Measurements from ENCODE around the gene SHISAL1.

SHISAL1 gene

DNA sequence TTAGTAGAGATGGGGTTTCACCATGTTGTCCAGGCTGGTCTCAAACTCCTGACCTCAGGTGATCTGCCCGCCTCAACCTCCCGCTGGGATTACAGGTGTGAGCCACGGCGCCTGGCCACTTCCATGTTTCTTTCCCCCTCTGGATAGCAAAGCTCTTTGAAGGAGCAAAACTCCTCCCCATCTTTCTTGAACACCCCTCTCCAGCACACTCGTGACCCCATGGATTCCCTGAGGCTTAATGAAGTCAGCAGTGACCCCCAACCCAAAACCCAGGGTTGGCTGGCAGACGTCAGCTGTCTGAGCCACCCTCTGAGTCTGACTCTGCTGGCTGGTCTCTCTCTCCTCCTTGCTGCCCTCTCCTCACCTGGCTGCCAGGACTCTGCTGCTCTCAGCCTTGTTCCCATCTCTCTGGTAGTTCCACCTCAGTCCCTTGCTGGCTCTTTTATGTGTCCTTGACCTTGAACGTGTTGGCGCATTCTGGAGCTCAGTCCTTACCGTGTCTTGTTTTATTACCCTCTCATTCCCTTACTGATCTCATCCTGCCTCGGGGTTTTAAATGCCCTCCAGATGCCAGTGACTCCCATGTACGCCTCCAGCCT is 87.6 kb downstream of the SHISAL1 start:
- DNase-seq = no peak

DNA sequence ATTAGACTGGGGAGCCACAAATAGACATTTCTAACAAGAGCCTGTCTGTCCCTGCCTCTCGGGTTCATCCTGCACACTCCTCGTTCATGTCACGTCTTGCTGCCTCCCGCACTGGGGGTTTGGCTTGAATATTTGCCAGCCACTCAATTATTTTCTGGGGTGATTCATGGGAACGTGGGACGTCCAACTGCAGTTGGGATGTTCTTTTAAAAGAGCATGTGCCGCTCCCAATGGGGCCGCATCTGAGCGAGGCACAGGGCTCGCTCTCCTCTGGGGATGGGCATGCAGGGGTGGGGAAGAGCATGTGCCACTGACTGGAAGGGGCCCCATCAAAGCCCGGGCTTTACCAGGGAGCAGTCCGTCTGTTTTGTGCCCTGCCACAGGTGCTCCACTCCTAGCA is 88.6 kb downstream of the SHISAL1 start:
- no peak for DNase-seq

GRCh38 chr22:44221710-44222475 is 90.9 kb downstream of the SHISAL1 start:
- no peak for DNase-seq

DNA sequence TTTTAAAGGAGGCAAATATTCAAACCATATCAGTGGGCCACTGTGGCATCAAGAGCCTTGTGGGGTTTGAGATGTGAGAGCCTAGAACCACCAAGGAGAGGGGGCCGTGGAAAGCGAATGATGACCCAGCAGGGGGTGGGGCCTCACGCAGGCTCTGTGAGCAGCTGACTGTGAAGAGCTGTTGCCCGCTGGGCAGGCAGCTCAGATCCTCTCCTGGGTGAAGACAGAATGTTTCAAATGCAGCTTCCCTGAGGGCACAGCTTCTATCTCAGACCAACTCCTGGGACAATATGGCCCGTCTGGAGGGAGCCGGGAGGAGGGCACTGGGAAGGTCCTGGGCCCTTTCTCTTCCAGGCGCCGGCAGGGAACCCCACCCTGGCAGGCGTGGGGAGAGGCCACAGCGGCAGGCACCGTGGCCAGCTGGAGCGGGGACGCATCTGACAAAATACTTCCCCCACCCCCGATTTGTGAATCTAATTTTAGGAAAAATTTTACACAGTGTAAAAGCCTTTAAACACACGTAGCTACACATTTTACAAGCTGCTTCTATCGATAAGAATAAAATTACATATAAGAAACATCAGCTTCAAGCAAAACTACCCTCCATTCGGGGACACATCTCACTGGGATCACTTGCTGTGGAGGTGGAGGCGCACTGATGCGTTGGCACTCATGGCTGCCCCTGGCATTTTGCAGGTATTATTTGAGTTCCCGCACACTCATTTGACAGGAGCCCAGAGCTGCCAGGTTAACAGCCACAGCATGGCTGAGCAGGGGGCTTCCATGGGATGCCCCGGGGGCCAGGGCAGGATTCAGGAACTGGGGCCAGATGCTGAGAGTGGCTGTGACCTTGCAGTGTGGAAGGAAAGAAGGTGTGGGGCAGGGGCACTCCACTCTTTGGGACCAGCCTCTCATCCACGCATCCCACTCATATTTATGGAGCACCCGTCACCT is 91.7 kb downstream of the SHISAL1 start:
- DNase-seq = no peak

GRCh38 chr22:44219101-44219870 is 93.5 kb downstream of the SHISAL1 start:
- no peak for DNase-seq

GRCh38 chr22:44218071-44218470 is 94.7 kb downstream of the SHISAL1 start:
- DNase-seq = no peak

- DNase-seq = no peak
These were observed 95.4 kb downstream of the SHISAL1 start for GRCh38 chr22:44217346-44217745.

DNA sequence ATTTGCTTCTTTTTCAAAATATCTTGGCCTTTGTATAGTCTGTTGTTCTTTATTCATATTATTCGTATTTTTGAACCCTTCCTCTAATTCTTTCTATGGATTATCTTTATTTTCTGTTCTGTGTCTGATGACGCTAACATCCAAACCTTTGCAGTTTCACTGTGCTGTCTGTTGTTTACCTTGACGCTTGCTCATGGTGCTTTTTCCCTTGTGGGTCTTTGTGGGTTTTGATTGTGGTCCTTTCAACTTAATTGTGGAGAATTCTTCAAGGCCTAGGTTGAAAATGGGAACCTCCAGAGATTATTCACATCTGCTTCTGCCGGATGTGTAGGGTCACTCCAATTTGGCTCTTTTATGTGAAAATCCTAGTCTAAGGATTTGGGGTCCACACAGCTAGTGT is 97.5 kb downstream of the SHISAL1 start:
- DNase-seq = no peak

DNA sequence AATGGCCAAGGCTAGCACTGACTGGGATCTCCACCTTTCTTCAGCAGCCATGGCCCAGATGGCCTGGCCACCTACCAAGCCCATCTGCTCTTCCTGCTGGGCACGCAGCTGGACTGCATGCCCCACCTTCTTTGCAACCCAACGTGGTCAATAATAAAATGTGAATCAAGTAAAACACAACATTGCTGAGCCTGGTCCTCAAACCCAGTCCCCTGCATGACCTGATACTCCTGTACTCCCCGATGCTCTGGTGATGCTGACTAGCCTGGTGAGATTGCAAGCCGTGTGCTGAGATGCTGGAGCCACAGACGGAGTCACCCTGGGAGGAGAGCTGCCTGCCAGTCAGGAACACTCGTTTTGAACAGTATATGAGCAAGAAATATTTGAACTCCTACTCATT is 98.0 kb downstream of the SHISAL1 start:
- no peak for DNase-seq

- no peak for DNase-seq
These were observed 98.6 kb downstream of the SHISAL1 start for GRCh38 chr22:44214187-44214586.

- DNase-seq = no peak
These were observed 99.2 kb downstream of the SHISAL1 start for GRCh38 chr22:44213489-44214043.

DNA sequence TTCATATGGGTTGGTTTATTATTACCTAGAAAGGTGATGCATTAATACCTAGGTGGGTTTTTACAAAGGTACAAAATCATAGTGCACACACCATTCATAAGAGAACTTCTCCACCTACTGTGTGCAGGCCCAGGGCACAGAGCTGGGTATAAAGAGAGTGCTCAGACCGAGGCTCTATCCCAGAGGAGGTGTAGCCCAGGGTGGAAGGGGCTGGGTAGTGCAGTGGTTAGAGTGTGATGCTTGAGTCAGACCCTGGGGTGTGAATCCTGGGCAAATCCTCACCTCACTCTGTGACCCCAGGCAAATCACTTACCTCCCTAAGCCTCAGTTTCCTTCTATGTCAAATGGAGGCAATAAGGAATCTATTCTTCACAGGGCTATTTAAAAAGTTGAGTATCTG is 99.8 kb downstream of the SHISAL1 start:
- no peak for DNase-seq

DNA sequence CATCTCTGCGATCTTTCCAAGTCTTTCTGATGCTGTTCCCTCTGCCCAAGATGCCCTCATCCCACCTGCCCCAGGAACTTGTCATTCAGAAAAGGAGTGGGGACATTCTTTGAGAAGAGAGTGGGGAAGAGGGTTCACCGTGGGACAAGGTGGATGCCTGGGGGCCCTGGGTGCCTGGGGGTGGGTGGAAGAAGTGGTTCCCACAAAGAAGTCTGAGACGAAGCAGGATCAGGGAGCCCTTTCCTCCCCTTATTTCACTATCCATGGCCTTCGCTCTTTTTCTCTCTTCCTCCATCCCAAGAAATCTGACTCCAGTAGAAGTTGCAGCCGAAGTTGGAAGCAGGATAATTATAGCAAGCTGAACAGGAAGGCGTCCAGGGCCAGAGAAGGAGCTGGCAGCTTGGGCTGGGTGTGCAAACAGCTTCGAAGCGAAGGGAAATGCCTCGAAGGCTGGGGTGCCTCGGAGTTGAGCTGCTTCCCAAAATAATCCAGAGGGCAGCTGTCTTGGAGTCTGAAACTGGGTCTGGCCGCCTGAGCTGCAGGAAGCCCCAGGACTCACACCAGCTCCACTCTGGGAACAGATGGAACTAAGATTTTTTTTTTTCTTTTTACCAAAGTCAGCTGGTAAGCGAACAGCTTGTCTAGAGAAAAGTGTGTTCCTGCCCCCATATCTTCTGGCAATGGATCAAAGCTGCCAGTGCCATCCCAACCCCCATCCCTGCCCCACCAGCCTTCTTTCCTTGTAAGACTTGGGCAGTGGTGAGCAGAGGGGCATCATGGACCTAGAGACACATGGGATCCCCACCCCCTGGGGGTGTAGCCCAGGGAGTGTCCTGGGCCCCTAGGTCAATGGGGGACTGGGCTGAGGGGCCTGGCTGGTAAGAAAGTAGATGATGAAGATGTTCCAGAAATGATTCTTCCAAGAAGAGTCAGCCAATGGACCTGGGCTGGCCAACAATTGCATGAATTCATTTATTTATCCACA is 100.5 kb downstream of the SHISAL1 start:
- DNase-seq = no peak

- DNase-seq = no peak
These were observed 101.3 kb downstream of the SHISAL1 start for GRCh38 chr22:44211256-44211945.

DNA sequence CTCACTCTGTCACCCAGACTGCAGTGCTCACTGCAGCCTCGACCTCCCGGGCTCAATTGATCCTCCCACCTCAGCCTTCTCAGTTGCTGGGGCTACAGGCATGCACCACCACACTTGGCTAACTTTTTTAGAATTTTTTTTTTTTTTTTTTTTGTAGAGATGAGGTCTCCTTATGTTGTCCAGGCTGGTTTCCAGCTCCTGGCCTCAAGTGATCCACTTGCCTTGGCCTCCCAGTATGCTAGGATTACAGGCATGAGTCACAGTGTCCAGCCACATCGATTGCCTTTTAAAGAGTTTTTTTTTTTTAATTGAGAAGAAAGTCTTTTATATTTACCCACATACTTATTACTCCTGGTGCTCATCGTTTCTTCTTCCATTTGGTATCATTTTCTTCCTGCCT is 102.0 kb downstream of the SHISAL1 start:
- DNase-seq = no peak

GRCh38 chr22:44209343-44209742 is 103.4 kb downstream of the SHISAL1 start:
- DNase-seq = no peak

GRCh38 chr22:44207981-44208317 is 104.8 kb downstream of the SHISAL1 start:
- no peak for DNase-seq

GRCh38 chr22:44207173-44207980 is 105.4 kb downstream of the SHISAL1 start:
- no peak for DNase-seq

DNA sequence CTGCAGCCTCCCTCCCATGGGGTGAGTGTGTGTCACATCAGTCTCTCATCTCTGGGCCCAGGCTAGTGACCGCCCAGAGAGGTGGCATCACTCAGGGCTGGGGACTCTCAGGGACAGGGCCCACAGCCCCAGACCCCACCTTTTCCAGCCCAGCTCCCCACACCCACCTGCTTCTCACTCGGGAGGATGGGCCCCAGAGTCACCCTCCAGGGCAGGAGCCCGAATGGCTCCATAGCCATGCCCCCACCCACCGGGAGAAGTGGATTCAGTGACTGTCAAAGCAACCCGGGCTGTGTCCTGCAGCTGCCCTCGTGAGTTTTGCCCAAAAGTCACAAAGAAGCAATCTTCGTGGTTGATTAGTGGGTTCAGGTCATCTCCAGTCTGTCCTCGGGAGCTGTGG is 106.1 kb downstream of the SHISAL1 start:
- DNase-seq = no peak

DNA sequence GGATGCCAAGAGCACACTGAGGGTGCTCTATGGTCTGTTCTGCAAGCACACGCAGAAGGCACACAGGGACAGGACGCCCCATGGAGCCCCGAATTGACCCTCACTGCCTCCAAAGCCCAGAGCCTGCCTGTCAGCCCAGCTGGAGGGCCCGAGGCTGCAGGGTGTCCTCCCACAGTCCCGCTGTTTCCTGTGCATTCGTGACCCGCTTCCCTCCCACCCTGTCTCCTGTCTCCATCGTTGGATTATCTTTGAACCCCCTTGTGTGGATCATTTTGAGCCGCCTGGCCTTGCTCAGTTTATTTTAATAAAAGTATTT is 106.5 kb downstream of the SHISAL1 start:
- no peak for DNase-seq
